IPS-NIHi7 (cell line): Measurements from ENCODE around the gene UQCR11.
A peak's percentile ranks its signal among the peaks of the same experiment; 100 is the strongest.

Experiments used
- DNase-seq: peaks from one replicate; pipeline ENCODE4 v3.0.0; 2012; ENCODE audit warnings: mixed read lengths; ENCODE audit errors: extremely low spot score

UQCR11 gene

DNA sequence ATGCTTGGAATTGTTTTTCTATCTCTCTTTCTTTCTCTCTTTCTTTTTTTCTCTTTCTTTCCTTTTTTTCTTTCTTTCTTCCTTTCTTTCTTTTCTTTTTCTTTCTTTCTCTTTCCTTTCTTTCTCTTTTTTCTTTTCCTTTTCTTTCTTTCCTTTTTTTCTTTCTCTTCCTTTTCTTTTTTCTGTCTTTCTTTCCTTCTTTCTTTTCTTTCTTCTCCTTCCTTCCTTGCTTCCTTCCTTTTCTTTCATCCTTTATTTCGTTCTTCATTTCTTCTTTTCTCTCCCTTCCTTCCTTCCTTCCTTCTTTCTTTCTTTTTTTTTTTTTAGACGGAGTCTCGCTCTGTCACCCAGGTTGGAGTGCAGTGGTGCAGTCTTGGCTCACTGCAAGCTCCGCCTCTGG is 35.3 kb downstream of the UQCR11 start:
- DNase-seq, result no peak

DNA sequence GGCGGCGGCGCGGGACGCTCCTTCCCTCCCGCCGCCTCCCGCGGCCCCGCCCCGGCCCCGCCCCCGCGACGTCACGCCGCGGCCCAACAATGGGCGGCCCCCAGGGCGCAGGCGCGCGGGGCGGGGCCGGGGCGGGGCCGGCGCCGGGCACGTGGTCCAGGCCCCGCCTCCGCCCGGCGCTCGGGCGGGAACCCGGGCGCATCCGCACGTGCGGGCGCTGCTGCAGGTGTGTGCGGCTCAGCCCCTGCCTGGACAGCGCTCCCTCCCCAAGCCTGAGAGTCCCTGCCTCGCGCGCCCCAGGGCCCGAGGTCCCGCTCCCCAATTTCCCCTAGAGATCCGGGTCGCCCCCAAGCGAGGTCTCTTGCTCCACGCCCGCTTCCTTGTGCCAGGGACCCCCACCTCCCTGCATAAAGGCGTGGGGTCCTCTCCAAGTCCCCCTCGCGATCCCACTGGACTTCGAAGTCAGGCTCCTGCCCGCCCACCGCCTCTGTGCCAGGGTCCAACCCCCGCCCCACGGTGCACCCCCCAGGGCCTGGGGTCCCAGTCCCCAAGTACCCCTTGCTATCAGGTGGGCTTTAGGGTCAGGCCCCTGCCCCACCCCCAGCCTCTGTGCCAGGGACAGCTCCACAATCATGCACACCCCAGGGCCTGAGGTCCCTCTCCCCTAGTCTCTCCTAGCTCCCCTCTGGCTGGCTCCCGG is 36.8 kb downstream of the UQCR11 start, which contains the start of gene MEX3D:
TSS of gene MEX3D (minus strand) at position 6 of the 700 bp plus-strand sequence. CDS start 267 bp downstream, outside the sequence.
- peak; percentile 96 for DNase-seq

DNA sequence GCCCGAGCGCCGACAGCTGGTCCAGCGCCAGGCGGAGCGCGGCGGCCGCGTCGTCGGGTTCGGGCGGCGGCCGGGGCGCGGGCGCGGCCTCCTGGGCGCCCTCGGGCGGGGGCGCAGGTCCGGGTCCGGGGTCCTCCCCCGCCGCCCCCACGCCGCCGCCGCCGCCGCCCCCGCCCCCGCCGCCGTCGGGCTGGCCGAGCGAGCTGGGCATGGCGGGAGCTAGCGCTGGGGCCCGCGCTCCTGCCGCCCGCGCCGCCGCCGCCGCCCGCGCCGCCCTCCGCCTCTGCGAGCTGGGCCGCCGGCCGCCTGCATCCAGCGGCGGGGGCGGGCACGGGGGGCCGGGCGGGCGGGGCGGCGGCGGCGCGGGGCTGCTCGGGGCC is 37.4 kb downstream of the UQCR11 start:
- no peak for DNase-seq

DNA sequence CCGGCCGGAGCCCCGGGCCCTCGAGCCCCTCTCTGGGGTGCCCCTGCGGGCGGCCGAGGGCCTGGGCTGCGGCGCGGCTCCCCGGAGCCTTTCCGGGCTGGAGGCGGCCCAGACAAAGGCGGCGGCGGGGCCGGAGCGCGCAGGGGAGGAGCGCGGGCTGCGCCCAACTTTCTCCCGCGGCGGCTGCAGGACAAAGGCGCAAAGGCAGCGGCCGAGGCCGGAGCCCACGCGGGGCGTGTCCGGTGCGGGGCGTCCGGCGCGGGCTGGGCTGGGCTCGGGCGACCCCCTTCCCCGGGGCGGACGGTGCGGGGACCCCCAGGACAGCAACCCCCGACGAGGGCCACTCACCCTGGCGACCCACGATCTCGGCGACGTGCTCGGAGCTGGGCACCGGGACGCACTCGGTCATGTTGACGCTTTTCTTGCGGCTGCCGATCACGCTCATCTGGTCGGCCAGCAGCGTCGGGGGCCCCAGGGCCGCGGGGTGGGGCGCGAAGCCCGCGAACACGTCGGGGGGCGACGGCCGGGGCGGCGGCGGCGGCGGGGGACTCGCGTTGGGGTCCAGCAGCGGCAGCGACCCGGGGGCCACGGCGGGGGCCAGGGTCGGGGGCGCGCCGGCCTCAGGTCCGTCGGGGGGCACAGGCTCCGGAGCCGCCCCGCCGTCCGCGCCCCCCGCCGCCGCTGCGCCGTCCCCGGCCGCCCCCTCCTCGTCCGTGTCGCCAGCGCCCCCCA is 38.0 kb downstream of the UQCR11 start:
- DNase-seq, result no peak

DNA sequence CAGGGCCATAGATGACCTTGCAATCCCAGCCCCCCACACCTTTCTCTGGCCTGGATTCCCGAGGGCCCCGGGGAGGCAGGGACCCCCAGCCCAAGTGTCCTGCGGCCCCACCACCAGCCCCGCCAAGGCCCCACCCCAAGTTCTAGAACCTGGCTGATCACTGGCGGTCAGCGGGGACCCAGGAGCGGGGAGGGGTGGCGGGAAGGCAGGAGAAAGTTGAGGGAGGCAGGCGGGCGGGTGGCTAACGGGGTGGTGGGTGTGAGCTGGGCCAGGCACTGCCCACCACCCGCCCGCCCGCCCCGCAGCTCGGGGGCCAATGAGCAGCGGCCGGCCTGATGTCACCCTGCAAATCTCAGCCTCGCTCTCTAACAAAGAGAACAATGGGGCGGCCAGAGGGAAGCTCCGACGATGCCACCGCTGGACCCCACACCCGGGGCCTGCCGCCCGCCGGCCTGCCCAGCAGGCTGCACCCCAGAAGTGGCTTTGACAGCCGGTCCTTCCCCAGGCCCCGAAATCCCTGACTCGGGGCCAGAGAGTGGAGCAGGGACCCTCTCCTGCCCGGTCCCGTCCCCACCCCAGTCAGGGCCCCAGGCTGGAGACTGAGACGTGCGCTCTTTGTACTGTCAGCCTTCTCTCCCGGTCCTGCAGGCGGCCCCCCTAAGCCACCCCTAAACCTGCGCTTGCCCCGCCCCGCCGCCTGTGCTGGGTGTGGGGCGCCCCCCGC is 38.7 kb downstream of the UQCR11 start:
- DNase-seq, result peak; percentile 95

DNA sequence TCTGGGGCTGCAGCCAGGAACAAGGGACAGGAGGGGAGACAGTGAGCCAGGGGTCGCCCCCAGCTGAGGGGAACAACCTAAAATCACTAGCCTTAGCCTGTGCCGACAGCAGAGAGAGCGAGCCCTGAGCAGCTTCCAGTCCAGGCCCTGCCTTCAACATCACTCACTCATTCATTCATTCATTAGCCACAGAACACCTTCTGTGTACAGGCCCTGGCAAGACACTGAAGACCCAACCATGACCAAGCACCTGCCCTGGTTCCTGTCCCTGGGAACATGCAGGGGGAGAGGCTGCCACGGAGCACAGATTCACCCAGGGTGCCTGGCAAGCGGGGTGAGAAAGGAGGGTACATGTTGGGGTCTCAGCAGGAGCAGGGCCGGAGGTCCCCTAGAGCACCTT is 42.0 kb downstream of the UQCR11 start:
- no peak for DNase-seq

DNA sequence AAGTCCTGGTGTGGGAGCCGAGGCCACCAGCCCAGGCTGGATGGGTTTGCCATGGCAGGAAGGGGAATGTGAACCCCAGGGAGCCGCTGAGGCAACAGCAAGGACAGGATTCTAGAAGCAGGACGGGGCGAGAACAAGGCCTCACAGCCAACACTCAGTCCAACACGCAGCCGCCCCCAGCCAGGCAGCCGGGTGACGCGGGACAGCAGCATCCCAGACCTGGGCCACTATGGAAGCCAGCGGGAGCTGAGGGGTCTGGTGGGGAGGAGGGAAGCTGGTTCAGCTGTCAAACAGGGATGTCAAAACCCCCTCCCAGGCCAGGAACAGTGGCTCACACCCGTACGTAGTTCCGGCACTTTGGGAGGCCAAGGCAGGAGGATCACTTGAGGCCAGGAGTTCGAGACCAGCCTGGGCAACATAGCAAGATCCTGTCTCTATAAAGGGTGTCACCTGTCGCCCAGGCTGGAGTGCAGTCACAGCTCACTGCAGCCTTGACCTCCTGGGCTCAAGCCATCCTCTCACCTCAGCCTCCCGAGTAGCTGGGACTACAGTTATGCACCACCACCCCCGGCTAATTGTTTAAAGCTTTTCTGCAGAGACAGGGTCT is 43.9 kb downstream of the UQCR11 start:
- no peak for DNase-seq

DNA sequence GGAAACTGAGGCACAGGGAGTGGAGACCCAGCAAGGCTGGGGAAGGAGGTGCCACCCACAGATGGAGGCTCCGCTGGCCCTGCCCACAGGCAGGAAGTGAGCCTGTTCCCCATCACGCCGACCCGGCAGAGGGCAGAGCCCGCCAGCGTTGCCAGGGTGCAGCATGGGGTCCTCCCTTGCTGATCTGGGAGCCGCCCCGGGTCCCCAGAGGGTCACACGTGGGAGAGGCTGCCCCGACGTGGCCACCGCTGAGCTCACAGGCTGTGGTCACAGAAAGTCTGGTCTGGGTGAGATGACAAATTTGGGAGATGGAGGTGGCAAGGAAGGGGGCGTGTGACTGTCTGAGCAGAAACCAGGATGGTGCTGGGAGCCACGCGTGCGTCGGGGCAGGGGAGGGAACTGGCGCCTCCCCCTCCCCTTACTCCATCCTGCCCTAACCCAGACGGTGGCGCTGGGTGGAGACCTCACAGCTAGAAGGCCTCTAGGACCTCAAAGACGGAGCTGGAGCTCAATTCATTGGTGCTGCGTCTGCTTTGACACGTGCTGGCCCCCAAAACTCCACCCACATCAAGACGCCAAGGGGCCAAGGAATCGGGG is 44.9 kb downstream of the UQCR11 start:
- no peak for DNase-seq

DNA sequence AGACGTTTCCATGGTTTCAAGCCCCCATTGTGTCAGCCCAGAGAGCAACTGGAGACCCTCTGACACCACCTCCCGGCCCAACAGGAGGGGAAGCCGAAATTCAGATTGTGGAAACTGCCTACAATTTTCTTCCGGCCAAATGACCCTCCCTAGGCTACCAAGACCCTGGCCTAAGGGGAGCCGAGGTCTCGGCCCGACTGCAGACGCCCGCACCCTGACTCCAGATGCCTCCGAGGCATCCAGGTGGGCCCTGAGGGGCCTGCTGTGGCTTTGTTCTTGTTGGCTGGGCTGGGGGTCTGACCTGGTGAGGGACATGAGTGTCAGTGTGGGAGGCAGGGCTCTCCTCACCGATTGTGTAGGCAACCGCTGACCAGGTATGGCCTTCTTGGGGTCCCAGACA is 46.7 kb downstream of the UQCR11 start:
- DNase-seq, result no peak

DNA sequence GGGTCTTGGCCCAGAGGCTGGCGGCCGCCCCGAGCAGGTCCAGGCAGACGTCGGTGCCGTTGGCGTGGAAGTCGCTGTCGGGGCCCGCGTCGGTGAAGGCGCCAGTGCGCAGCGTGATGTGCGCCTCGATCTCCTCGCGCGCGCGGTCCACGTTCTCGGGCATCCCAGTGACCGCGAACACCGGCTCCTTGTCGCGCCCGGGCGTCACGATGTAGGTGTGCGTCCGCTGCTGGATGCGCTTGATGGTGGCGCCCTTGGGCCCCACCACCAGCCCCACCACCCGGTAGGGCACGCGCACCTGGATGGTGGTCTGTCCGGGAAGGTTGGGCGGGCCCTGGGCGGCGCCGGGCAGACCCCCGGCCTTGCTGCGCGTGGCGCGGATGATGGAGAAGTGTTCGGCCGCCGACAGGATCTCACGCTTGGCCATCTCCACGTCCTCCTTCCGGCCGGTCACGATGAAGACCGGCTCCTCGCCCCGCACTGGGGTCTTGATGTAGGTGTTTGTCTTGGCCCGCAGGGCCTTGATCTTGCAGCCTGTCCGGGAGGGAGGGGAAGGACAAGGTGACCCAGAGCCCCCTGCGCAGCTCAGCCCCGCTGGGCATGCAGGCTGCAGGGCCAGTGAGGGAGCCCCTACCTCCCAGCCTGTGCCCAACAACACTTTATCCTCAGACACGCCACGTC is 48.7 kb downstream of the UQCR11 start:
- no peak for DNase-seq

DNA sequence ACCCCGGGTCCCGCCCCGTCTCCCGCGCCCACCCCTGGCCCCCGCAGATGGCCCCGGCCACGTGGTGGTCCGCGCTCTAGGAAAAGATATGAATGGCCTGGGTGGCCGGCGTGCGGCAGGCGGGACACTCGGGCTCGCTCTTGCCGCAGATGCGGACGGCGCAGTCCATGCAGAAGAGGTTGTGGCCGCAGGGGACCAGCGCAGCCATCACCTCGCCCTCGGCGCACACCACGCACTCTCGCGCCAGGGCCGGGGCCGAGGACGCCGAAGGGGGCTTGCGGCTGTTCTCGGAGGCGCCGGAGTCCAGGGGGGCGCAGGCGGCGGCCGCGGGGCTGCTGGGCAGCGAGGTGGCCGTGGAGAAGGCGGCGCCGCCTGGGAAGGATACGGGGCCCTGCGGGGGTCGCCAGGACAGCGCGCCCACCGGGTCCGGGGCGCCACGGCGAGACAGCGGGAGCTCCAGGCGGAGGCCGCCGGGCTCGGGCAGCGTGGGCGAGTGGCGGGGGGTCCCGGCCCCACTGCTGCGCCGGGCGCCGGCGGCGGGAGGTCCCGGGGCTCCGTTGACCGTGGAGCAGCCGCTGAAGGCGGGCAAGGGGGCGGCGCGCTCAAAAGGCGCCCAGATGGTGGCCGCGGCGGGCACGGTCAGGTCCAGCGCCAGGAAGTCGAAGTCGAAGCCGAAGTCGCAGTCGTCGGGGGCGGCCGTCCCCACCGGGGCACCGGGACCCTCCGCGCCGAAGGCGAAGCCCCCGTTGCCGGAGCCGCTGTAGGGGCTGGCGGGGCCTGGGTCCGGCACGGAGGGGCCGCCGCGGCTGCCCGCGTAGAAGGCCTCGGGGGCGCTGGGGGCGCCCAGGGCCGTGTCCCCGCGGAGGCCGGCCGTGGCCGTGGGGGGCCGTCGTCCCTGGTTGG is 49.5 kb downstream of the UQCR11 start:
- DNase-seq, result no peak

DNA sequence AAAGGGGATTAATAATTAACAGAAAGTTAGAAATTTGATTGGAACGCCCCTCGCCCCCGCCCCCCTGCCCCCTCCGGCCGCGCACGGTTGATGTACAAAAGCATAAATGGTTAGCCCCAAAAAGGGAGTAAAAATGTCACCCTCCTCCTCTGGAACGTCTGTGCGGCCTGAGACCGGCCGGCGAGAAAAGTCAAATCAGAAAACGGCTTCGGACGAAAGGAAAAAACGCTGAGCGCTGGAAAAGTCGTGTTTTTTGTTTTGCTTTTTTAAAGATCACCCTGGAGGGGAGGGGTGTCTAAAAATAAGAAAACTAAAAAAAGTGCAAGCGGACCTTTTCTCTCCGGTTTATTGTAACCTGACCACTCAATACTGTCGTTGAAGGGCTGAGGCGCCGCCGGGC is 50.3 kb downstream of the UQCR11 start:
- no peak for DNase-seq

DNA sequence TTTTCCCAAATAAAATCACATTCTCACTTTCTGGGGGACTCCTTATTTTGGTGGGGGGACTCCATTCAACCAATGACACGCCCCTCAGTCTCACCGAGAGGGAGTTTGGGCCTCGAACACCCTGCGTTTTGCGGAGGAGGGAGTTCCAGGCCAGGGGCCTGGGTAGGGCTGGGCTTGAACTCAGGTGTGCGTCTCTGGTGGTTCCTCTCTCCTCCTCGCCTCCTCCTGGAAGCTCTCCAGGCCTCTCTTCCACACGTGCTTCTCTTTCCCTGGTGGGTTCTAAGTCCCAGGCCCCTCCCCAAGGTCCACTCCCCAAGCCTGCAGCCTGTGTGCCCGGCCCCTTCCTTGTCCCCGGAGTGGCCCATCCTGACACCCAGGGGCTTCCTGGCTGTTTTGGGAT is 51.8 kb downstream of the UQCR11 start:
- no peak for DNase-seq

DNA sequence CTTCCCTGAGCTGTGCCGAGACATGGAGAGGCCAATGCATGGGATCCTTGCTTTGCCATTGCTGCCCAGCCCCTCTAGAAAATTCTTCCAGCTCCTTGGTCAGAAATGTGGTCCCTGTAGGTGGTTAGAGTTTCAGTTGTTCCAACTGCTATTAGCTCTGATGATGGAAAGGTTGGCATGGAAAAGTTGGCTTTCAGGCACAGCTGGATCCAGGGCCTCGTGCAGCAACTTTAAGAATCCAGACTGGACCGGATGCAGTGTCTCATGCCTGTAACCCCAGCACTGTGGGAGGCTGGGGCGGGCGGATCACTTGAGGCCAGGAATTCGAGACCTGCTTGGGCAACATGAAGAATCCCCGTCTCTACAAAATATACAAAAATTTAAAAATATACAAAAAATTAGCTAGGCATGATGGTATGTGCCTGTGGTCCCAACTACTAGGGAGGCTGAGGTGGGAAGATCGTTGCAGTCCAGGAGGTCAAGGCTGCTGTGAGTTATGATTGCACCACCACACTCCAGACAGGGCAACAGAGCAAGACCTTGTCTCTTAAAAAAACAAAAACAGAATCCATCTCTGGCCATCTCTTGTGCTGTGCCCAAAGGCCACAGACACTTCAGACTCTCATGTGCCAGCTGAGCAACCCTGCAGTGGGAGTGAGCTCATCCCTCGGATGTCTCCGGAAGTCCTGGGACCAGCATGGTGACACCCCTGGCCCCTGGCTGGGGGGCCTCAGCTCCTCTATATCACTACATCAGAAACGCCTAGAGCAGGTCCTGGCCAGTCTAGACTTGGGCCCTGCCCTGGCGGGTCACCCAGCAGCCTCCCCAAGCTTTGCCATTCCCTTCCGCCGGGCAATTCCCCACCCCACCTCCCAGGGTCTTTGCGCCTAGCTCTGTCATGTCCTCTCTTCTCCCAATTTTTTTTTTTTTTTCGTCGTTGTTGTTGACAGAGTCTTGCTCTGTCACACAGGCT is 53.9 kb downstream of the UQCR11 start:
- no peak for DNase-seq

DNA sequence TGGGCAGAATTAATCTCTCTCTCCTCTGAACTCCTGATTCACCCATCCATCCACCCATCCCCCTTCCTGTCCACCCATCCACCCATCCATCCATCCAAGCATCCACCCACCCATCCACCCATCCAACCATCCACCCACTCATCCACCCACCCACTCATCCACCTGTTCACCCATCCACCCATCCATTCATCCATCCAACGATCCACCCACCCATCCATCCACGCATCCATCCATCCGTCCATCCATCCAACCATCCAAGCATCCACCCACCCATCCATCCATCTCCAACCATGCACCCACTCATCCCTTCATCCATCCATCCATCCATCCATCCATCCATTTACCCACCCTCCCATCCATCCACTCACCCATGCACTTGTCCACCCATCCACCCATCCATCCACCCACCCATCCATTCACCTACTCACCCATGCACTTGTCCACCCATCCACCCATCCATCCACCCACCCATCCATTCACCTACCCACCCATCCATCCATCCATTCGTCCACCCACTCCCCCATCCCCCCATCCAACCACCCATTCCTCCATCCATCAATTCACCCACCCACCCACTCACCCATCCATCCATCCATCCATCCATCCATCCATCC is 55.8 kb downstream of the UQCR11 start:
- DNase-seq, result no peak
